SU-DHL-6 (cell line): Measurements from ENCODE around the gene PPP2R2D.

ENCODE experiments used
- EZH2phosphoT487 ChIP-seq: fragments of 200-600 bp; sonication (generic), shearing (Covaris generic); conservative IDR thresholded peaks from 2 replicates; pipeline ENCODE4 v1.6.1; 2018; ENCODE audit warnings: mild to moderate bottlenecking, antibody characterized with exemption, low read length, moderate library complexity, mixed read lengths
- TF ChIP-seq, protein P1 (sequence below): fragments of 200-600 bp; sonication (generic); IDR thresholded peaks from one replicate; pipeline ENCODE4 v1.5.1; 2017; ENCODE audit warnings: antibody characterized with exemption, mild to moderate bottlenecking, low read length, moderate library complexity; ENCODE audit not compliant: insufficient read depth, poor library complexity, severe bottlenecking

DNA sequence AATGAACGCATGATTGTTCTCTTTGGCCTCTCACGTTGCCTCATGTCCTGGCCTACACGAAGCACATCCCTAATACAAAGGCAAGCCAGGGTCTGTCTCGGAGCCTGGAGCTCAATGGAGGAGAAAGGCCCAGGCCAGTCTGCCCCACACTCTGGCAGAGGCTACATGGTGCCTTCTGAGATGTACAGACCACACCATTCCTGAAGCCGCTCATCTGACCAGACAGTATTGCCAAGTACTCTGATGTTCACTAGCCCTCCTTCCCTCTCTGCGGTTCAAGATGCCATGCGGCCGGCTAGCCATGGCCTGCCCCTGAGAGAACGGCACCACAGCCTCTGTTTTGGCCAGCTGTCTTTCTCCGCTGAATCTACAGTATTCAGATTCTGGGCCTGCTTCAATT lies 75.0 kb downstream of the PPP2R2D start:
- TF ChIP-seq, protein P1, sequence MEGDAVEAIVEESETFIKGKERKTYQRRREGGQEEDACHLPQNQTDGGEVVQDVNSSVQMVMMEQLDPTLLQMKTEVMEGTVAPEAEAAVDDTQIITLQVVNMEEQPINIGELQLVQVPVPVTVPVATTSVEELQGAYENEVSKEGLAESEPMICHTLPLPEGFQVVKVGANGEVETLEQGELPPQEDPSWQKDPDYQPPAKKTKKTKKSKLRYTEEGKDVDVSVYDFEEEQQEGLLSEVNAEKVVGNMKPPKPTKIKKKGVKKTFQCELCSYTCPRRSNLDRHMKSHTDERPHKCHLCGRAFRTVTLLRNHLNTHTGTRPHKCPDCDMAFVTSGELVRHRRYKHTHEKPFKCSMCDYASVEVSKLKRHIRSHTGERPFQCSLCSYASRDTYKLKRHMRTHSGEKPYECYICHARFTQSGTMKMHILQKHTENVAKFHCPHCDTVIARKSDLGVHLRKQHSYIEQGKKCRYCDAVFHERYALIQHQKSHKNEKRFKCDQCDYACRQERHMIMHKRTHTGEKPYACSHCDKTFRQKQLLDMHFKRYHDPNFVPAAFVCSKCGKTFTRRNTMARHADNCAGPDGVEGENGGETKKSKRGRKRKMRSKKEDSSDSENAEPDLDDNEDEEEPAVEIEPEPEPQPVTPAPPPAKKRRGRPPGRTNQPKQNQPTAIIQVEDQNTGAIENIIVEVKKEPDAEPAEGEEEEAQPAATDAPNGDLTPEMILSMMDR, result no peak
- TF ChIP-seq EZH2phosphoT487, result no peak
